Measurements from ENCODE around the gene KDM2B.
"Not testable (repeated sequence)": the region's sequence is repeated elsewhere in the genome, so short reads cannot be mapped to it uniquely, and the experiment has no call there.

KDM2B gene

GRCh38 chr12:121495746-121496145 is 85.1 kb downstream of the KDM2B start:
- FAIRE-seq = no peak

GRCh38 chr12:121494093-121494787 is 86.6 kb downstream of the KDM2B start:
- FAIRE-seq = no peak

GRCh38 chr12:121490401-121491281 is 90.2 kb downstream of the KDM2B start:
- FAIRE-seq = no peak

- no peak for FAIRE-seq
Measured at GRCh38 chr12:121489874-121490273, 90.9 kb downstream of the KDM2B start.

- FAIRE-seq = no peak
Measured at GRCh38 chr12:121484967-121485366, 95.9 kb downstream of the KDM2B start.

- not testable (repeated sequence) for FAIRE-seq
Measured at GRCh38 chr12:121484564-121484963, 96.3 kb downstream of the KDM2B start.

- FAIRE-seq = no peak
Measured at GRCh38 chr12:121483949-121484348, 96.9 kb downstream of the KDM2B start.

- FAIRE-seq = no peak
Measured at GRCh38 chr12:121476477-121476876, 104.3 kb downstream of the KDM2B start.

GRCh38 chr12:121475279-121475678 is 105.5 kb downstream of the KDM2B start:
- FAIRE-seq = no peak

GRCh38 chr12:121472150-121472905 is 108.5 kb downstream of the KDM2B start:
- no peak for FAIRE-seq

- no peak for FAIRE-seq
Measured at GRCh38 chr12:121470751-121471150, 110.1 kb downstream of the KDM2B start.

GRCh38 chr12:121468499-121468801 is 112.4 kb downstream of the KDM2B start:
- FAIRE-seq = no peak

- no peak for FAIRE-seq
Measured at GRCh38 chr12:121467638-121468498, 113.0 kb downstream of the KDM2B start.

GRCh38 chr12:121466794-121467637 is 113.8 kb downstream of the KDM2B start:
- no peak for FAIRE-seq

GRCh38 chr12:121465921-121466793 is 114.7 kb downstream of the KDM2B start:
- no peak for FAIRE-seq

- FAIRE-seq = no peak
Measured at GRCh38 chr12:121464331-121464730, 116.5 kb downstream of the KDM2B start.

GRCh38 chr12:121461048-121461447 is 119.8 kb downstream of the KDM2B start:
- no peak for FAIRE-seq

GRCh38 chr12:121456551-121456950 is 124.3 kb downstream of the KDM2B start:
- FAIRE-seq = no peak

GRCh38 chr12:121455766-121456420 is 124.9 kb downstream of the KDM2B start:
- no peak for FAIRE-seq

GRCh38 chr12:121454921-121455320 is 125.9 kb downstream of the KDM2B start:
- FAIRE-seq = no peak

Data from TTC549 (cell line).